IPS-11a (cell line): Measurements from ENCODE around the gene SP3.
"Not testable (repeated sequence)": the region's sequence is repeated elsewhere in the genome, so short reads cannot be mapped to it uniquely, and the experiment has no call there.

ENCODE experiments used
- H3K4me3 ChIP-seq: one replicate; pipeline ENCODE4 v1.5.1; 2013; ENCODE audit warnings: low read depth, low read length, control low read depth

Gene SP3

GRCh38 chr2:173896755-173897154 lies 68.4 kb downstream of the SP3 start:
- H3K4me3 ChIP-seq, result no peak overlapping the region

- no peak overlapping the region for H3K4me3 ChIP-seq
Measured at GRCh38 chr2:173892341-173892740, 72.8 kb downstream of the SP3 start.

DNA sequence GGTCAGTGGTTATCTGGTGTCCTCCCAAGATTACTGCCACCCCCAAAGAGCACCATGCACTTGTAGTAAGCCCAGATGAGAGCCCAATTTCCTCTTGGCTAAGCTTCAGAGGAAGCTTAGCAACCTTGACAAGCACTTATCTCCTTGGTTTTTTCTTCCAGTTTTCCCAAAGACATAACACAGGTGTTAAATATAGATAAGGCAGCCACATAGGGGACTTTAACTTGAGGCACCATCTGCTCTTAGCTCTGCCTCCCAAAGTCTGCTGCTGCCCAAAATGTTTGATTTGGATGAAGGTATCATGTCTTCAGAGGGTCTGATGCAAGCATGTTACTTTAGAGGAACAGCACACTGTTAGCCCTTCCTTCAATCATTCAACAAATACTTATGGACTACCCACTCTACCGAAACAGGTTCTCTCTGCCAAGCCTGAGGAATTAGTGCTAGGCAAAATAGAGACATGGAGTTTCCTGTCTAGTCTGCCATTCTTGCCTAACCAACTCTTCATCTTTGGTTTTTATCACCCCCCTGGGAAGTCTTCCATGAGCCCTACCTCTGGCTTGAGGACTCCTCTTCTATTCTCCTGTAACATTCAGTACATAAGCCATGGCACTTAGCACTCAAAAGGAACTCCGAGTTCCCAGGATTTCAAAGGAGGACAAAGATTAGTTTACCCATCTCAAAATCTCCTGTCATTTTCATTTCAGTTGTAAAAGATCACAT lies 73.7 kb downstream of the SP3 start:
- no peak overlapping the region for H3K4me3 ChIP-seq

- H3K4me3 ChIP-seq, result not testable (repeated sequence)
Measured at GRCh38 chr2:173889464-173889863, 75.7 kb downstream of the SP3 start.

DNA sequence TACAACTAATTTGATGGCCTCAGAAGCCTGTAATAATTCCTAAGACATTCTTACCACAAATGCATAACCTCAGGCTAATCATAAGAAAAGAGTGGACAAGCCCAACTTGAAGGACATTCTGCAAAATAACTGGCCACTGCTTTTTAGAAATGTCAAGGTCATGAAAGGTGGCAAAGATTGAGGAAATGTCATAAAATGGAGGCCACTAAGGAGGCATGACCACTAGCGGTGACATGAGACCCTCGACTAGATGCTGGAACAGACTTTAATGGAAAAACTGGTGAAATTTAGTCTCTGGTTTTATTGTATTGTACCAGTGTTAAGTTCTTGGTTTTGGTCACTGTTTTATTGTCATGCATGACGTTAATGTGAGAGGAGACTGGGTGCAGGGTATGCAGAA lies 78.6 kb downstream of the SP3 start:
- H3K4me3 ChIP-seq, result no peak overlapping the region

GRCh38 chr2:173884025-173884802 lies 81.0 kb downstream of the SP3 start:
- no peak overlapping the region for H3K4me3 ChIP-seq

GRCh38 chr2:173881886-173882285 lies 83.3 kb downstream of the SP3 start:
- H3K4me3 ChIP-seq, result no peak overlapping the region

- no peak overlapping the region for H3K4me3 ChIP-seq
Measured at GRCh38 chr2:173881461-173881860, 83.7 kb downstream of the SP3 start.

DNA sequence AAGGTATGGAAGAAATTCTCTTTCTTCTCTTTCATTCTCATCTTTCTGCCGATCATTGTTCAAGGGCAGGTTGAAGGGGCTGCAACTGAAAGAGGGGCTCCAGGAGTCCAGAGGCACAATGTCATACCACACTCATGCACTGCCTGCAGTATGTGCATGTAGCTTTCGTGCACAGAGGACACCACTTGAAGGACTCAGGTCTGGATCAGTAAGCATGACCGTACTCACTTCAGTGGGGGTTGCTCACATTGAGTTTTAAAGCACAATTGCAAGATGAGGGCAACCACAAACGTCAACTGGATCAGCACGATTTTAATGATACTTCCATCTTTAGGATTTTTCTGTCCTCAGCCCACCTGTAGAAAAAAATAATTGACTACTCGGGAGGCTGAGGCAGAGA lies 84.6 kb downstream of the SP3 start:
- no peak overlapping the region for H3K4me3 ChIP-seq

- no peak overlapping the region for H3K4me3 ChIP-seq
Measured at GRCh38 chr2:173876833-173877413, 88.2 kb downstream of the SP3 start.

- no peak overlapping the region for H3K4me3 ChIP-seq
Measured at GRCh38 chr2:173874894-173875237, 90.3 kb downstream of the SP3 start.

GRCh38 chr2:173874003-173874893 lies 90.9 kb downstream of the SP3 start:
- H3K4me3 ChIP-seq, result no peak overlapping the region

GRCh38 chr2:173872714-173873113 lies 92.5 kb downstream of the SP3 start:
- no peak overlapping the region for H3K4me3 ChIP-seq

- H3K4me3 ChIP-seq, result no peak overlapping the region
Measured at GRCh38 chr2:173869244-173870229, 95.6 kb downstream of the SP3 start.

DNA sequence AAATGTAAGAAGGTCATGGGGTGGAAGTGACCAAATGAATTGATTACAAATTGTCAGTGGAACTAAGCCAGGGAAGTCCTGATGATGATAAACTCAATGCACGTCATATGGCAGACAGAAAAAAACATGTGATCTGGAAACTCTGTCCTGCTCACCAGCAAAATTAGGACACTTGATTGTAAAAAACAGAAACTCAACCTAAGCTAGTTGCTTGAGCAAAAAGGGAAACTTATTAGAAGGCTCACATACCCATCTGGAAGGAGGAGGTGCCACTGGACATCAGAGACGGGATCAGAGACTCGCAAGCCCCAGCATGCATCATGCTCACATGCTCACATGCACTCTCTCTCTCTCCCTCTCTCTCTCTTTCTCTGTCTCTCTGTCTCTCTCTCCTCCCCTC lies 96.8 kb downstream of the SP3 start:
- H3K4me3 ChIP-seq, result no peak overlapping the region

DNA sequence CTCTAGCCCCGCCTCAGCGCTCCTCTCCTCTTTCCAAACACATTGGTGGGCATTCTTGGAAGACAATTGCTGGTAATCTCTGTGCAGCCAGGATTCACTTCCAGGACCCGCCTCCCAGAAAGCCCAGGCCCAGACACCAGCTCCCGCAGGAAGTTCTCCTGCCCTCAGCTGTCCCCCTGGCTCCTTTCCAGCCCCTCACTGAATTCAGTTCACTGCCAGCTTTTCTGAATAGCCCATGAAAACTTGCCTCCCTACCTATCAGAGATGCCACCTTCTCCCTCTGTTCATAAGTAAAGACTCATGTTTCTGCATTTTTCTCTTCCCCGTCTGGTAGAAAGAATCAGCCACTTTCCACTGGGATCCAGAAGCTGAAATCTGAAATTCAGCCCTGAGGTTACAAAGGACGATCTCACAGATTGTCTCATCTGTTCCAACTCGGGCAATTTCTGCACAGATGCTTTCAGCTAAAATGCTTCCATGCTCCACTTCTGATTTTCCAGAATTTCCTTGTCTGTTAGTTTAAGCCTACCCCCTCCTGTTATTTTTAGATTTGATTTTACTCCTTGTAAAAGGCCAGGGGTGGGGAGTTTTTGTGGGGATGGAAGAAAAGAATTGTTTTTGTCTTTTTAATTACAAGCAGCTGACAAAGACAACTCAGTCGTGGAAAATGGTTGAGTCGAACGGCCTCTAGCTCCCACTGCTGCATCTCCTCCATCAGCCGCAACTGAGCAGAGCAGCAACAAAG lies 98.1 kb downstream of the SP3 start:
- no peak overlapping the region for H3K4me3 ChIP-seq

GRCh38 chr2:173865971-173866873 lies 99.0 kb downstream of the SP3 start:
- H3K4me3 ChIP-seq, result no peak overlapping the region

DNA sequence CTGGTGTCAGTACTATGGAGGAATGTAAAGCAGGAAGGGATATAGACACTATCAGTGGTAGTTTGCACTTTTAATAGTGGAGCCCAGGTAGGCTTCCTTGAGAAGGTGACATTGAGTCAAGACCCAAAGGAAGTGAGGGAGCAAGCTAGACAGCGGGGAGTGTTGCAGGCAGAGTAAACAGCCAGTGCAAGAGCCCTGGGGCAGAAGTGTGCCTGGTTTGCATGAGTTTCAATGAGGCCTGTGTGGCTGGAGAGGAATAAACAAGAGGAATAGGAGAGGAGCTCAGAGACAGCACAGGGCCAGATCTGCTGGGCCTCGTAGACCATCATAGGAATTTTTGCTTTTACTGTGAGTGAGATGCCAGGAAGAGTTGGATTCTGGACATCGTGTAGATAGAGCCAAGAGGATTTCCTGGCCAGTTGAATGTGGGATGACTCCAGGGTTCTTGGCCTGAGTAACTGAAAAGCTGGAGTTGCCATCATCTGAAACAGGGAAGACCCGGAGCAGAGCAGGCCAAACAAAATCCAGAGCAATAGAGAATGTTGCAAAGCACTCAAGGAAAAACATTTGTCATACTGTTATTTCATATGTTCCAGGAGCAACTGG lies 102.5 kb downstream of the SP3 start:
- no peak overlapping the region for H3K4me3 ChIP-seq
